Mesothelial cell of epicardium (in vitro differentiated cells): ENCODE data around the gene PAXIP1. TPM values are rescaled to one million over a fixed set of nuclear protein-coding genes. Genes with fewer than 3 reads are reported as not detected.

Experiments used
- DNase-seq, 2 experiments: peaks; one replicate each; pipeline ENCODE4 v3.0.0; 2021; ENCODE audit warnings: low spot score in 2 of 2; ENCODE audit not compliant: unreplicated experiment in 2 of 2
- H3K27ac Mint-ChIP-seq: 2 replicates; pipeline ENCODE4 v1.8.0; 2021; ENCODE audit warnings: mixed read lengths
- H3K27me3 Mint-ChIP-seq: 2 replicates; pipeline ENCODE4 v1.8.0; 2021; ENCODE audit warnings: low read depth, mixed read lengths
- H3K36me3 Mint-ChIP-seq: 2 replicates; pipeline ENCODE4 v1.8.0; 2021; ENCODE audit warnings: mixed read lengths
- H3K4me1 Mint-ChIP-seq: 2 replicates; pipeline ENCODE4 v1.8.0; 2021; ENCODE audit warnings: mixed read lengths
- H3K4me3 Mint-ChIP-seq: 2 replicates; pipeline ENCODE4 v1.8.0; 2021; ENCODE audit warnings: mild to moderate bottlenecking, moderate library complexity, mixed read lengths
- H3K9me3 Mint-ChIP-seq: 2 replicates; pipeline ENCODE4 v1.8.0; 2021; ENCODE audit warnings: mixed read lengths
- total RNA-seq: library from RNA; stranded (reverse); gene quantifications from 3 replicates; pipeline ENCODE4 v1.2.1, GENCODE V29; 2021
- TF ChIP-seq, protein P1 (sequence below): fragments of 200-600 bp; sonication (generic); IDR thresholded peaks from one replicate; pipeline ENCODE4 v1.5.0; 2021; ENCODE audit warnings: antibody characterized with exemption; ENCODE audit not compliant: unreplicated experiment

Gene PAXIP1
- total RNA-seq, 1 donor from 2014 or later, result 21.3 TPM

DNA sequence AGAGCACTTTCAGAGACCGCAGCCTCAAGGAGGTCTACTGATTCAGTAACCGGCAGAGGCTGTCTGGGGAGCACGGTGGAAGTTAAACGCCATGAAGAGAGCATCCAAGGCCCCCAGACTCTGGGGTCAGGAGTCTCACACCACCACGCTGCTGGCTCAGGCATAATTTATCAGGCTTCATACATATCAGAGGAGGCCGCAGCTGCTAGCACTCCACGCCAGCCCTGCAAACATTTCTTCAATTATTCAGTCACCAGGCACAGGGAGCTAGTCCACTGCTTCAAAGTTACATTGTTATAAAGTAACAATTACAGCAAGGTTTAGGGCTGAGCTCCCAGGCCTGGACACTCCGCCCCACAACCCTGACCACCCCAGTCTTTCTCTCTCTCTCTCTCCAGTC, 97.8 kb downstream of the PAXIP1 start:
- H3K9me3 Mint-ChIP-seq, result no peaks in the 10 kb centered on the region
- H3K27ac Mint-ChIP-seq, result no peak overlapping the region
- H3K36me3 Mint-ChIP-seq, result no peaks in the 10 kb centered on the region
- no peaks in the 10 kb centered on the region for H3K27me3 Mint-ChIP-seq
- H3K4me1 Mint-ChIP-seq, result no peaks in the 10 kb centered on the region
- DNase-seq, result no peak
- H3K4me3 Mint-ChIP-seq, result no peak overlapping the region
- TF ChIP-seq, protein P1, sequence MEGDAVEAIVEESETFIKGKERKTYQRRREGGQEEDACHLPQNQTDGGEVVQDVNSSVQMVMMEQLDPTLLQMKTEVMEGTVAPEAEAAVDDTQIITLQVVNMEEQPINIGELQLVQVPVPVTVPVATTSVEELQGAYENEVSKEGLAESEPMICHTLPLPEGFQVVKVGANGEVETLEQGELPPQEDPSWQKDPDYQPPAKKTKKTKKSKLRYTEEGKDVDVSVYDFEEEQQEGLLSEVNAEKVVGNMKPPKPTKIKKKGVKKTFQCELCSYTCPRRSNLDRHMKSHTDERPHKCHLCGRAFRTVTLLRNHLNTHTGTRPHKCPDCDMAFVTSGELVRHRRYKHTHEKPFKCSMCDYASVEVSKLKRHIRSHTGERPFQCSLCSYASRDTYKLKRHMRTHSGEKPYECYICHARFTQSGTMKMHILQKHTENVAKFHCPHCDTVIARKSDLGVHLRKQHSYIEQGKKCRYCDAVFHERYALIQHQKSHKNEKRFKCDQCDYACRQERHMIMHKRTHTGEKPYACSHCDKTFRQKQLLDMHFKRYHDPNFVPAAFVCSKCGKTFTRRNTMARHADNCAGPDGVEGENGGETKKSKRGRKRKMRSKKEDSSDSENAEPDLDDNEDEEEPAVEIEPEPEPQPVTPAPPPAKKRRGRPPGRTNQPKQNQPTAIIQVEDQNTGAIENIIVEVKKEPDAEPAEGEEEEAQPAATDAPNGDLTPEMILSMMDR, result no peak

DNA sequence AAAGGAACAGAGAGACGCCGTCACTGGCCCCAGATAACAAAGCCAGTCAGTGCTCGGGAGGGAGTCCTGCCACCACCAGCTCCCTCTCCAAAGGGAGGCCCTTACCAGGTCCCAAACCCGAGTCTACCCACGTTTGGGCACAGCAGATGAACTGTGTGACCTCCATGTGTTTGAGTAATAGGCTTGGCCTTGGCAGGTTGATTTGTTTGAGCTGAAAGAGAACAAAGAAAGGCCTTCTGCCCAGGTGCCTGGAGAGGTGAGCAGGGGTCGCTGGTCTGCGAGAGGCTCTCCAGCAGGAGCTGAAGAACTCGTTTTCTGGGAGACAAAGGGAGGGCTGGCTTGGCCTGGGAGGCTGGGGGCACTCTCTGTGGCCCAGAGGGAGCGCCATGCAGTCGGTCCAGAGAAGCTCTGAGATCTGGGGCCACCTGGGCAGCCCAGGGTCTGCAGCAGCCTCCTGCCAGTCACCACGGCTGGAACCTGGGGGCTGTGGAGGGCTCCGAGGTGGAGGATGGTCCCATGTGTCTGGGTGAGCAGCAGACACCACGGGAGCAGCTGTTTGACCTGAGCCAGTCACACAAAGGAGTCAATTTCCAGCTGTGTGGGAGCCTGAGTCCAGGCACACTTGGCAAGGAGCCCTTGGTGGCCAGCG, 99.7 kb downstream of the PAXIP1 start:
- Mint-ChIP-seq H3K4me3 (no peak overlapping the region), H3K27me3 (no peaks in the 10 kb centered on the region), H3K9me3 (no peaks in the 10 kb centered on the region), H3K36me3 (no peaks in the 10 kb centered on the region), H3K27ac (no peak overlapping the region), H3K4me1 (no peaks in the 10 kb centered on the region)
- no peak for DNase-seq
- TF ChIP-seq, protein P1, result no peak

DNA sequence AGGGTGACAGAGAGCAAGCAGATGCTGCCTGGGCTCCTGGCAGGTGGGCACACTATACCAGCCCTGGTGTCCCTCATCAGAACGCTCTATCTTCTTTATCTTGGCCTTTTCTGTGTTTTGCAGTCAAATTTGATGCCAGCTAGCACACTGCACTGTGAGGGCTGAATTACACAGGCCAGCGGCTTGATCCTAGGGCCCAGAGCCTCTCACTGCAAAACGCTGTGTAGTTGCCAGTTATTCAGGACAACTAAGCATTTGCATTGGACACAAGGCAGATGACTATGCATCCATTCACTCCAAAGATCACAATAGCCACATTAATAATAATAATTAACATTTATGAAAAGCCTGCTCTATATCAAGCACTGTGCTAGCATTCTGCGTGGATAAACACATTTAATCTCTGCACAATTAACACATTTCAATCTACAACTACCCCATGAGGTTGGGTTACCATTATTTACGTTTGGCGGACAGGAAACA, 100.3 kb downstream of the PAXIP1 start:
- Mint-ChIP-seq H3K4me3 (no peak overlapping the region), H3K36me3 (no peaks in the 10 kb centered on the region), H3K9me3 (no peaks in the 10 kb centered on the region), H3K27ac (no peak overlapping the region), H3K4me1 (no peaks in the 10 kb centered on the region), H3K27me3 (no peaks in the 10 kb centered on the region)
- no peak for DNase-seq
- TF ChIP-seq, protein P1, result no peak

DNA sequence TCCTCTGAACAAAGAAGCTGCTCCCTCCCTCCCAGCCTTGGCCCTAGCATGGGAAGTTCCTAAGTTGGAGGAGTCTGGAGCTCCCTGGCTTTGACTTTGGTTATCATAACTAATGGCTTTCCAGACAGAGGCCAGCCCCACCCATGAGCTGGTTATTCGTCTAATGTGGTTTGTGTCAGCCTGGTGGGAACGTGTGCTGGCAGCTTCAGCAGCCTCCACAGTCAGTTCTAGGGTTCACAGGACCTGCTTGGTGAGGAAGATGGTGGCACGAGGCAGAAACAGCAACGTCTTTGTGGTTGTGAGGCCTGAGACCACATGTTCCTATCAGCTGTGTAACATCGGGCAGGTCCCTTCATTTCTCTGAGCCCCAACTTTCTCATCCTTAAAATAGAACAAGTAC, 103.1 kb downstream of the PAXIP1 start:
- Mint-ChIP-seq H3K4me1 (no peaks in the 10 kb centered on the region), H3K36me3 (no peaks in the 10 kb centered on the region), H3K27me3 (peaks cover 4% of the 10 kb centered on the region), H3K27ac (no peak overlapping the region), H3K4me3 (no peak overlapping the region), H3K9me3 (no peaks in the 10 kb centered on the region)
- no peak for DNase-seq
- TF ChIP-seq, protein P1, result no peak

DNA sequence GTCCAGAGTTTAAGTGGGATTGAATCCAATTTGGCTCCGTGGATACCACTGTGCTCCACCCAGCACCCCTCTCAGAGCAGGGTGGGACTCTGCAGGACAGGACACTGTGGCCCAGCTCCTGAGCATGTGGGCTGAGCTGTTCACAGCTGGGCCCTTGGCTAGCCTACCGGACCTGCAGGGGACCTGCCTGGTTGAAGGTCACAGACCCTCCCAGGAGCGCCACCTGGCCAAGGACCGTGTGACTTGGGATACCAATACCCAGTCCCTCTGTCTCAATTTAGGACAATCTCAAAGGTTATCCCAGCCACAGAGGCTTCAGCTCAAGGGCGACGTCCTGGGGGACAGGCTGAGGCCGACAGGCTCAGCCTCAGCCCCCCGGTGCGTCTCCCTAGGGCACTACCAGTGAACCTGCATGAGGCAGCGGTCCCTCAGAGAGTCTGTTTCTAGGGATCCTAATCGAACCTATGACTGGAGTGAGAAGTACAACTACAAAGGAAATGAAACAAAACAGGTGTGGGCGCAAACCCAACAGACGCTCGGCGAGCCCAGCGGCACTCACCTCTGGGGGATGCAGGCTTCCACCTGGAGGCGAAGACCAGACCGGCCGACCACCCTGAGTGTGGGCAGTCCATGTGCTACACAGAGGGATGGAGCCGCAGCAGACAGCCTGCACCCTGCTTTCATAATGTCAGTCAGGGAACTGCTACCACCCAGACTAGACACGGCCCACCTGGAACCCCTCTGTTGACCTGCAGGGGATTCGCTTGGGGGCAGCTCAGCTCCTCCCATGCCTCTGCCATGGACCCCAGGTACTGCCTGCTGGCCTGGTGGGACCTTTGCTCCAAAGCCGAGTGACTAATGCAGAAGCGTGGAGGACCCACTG, 103.7 kb downstream of the PAXIP1 start:
- Mint-ChIP-seq H3K9me3 (no peaks in the 10 kb centered on the region), H3K27me3 (peaks cover 4% of the 10 kb centered on the region), H3K36me3 (no peaks in the 10 kb centered on the region), H3K27ac (no peak overlapping the region), H3K4me1 (no peaks in the 10 kb centered on the region), H3K4me3 (no peak overlapping the region)
- TF ChIP-seq, protein P1, result no peak
- DNase-seq, result no peak
